ENCODE results near the gene CEACAM21.

Gene CEACAM21

DNA sequence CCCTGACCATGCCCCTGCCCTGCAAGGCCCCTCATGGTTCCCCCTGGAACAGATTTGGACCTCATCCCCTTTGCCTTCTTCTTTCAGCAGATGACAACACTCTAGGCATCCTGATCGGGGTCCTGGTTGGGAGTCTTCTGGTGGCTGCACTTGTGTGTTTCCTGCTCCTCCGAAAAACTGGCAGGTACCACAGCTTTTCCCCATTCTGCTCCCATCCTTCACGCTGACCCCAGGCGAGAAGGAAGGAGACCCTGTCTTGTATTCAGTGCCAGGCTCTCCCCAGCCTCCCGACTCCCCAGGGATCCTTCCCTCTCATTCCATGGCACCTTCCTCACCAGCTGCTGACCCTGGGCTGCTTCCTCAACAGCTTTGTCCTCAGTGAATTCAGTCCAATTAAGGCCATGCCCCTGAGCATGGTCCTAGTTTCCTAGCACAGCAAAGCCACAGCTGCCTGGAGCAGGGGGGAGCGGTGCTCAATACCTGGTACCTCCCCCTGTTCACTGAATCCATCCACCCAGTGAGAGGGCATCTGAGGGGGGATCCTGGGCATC is 8.4 kb downstream of the CEACAM21 start:
- in situ Hi-C loops (cut with MboI; ENCODE audit: low sequenced_read_pairs), result no loop called here

DNA sequence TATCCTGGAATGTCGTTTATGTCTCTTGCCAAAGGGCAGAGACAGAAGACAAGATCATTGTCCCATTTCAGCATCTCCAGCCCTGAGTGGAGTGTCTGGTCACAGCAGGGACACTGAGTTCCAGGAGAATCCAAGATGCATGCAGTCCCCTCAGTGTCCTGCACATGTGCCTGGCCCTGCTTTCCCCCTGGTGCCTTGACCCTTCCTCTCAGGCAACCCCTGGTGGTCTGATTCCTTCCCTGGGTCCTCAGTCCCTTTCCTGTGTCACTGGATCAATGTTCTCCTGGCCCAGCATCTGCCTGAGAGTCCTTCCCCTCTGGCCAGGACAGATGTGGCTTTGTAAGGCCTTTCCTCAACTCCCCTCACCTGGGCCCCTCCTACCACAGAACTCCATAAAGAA is 9.0 kb downstream of the CEACAM21 start:
- in situ Hi-C loops (cut with MboI; ENCODE audit: low sequenced_read_pairs), result no loop called here

DNA sequence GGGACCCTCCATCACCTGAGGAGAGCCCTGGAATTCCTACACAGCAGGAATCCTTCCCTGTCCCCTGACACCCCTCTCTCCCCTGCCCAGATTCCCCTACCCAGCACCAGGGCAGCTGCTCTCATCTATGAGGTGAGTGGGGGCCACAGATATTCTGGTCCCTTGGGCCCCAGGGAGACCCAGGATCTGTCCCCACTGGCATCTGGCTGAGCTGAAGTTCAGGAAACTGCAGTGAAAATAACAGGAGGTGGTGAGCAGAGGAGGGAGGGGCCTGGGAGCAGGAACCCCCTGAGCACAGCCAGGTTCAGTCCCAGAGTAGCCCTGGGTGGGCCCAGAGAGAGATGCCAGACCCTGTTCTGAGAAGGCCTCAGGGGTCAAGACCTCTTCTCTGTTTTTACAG is 10.1 kb downstream of the CEACAM21 start:
- in situ Hi-C loops (cut with MboI; ENCODE audit: low sequenced_read_pairs), result no loop called here

DNA sequence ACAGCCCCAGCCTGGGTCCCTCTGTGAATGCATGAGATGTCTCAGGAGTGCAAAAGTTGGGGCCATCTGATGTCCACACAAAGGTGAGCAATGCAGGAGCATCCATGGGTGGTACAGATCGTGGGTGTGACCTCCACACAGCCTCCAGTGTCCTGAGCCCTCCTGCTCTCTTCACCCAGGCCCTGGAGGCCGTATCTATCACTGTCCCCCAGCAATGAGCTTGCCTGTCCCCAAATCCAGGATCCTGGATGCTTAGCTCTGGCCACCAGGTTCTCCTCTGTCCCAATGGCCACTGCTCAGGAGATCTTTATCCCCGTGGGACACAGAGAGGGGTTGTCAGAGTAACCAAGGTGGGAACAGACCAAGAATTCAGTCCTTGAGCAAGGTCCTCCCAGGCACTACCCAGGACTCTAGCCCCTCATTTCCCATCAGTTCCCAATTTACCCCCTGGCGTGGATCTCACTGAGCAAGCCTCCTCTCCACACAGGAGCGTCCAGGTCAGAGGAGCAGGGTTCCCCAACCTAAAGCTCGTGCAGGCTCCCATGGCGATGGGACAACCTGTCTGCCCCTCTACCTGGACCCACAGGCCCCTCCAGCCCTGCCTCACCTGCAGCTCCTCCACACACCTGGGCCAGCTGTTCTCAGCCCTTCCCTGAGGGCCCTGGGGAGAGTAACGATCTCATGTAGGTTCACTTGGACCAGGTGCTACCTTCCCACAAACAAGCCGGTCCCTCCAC is 11.3 kb downstream of the CEACAM21 start:
- in situ Hi-C loops (cut with MboI; ENCODE audit: low sequenced_read_pairs), result no loop called here

DNA sequence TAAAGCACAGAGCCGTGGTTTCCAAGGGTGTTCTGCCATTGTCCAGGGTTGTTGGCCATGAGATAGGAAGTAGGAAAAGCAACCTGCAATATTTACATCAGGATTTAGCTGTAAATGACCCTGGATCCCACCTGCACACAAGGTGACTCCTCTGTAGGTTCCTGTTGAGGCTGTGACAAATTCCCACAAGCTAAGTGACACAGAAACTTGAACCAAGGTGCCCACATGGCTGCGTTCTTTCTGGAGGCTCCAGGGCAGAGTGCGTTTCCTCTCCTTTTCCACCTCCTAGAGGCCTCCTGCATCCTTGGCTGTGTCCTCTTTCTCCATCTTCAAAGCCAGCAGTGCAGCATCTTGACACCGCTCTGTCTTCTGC is 11.9 kb downstream of the CEACAM21 start:
- in situ Hi-C loops (cut with MboI; ENCODE audit: low sequenced_read_pairs), result no loop called here

DNA sequence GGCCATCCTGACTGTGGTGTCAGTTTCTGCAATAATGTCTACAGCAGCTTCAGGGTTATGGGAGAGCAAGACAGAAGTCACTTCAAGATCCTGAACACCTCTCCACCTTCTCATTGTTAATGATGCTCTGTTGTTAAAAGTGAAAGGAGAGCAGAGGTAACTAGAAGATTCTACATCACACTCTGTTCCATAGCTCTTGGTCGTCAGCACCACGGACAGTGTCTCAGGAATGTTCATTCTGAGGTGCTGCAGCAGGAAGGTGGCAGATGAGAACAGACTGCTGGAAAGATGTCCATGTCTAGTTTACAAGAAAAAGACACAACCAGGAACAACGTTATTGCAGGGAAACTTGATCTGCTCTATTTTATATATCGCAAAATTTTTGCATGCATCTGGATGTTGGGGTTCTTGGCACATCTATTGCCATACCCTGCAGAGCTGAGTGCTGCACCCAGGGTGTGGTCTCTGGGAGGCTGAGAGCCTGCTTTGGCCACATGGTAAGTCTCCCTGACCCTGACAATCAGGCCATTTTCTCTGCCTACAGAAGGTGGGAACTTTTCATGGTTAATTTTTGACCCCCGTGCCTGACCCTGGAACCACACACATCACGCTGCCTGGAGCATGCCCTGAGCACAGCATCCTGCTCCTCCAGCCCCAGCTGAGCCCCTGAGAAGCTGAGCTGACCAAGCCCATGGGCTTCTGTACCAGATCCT is 12.7 kb downstream of the CEACAM21 start:
- in situ Hi-C loops (cut with MboI; ENCODE audit: low sequenced_read_pairs), result no loop called here

DNA sequence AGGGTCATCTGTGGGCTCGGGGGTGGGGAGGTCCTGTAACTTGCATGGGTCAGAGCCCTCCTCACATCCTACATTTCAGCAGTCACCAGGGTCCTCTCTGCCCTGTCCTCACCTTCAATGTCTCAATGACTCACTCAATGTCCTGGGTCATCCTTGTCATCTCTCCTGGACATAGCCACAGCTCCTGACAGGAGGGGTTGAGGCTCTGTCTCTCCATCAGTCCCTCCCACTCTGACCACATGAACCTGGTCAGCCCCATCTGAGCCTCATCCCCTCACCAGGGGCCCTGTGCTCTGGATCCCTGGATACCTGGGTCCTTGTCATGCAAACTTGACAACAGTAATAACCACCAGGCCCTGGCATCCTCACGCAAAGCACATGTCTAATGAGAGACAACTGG is 13.4 kb downstream of the CEACAM21 start:
- in situ Hi-C loops (cut with MboI; ENCODE audit: low sequenced_read_pairs), result no loop called here

DNA sequence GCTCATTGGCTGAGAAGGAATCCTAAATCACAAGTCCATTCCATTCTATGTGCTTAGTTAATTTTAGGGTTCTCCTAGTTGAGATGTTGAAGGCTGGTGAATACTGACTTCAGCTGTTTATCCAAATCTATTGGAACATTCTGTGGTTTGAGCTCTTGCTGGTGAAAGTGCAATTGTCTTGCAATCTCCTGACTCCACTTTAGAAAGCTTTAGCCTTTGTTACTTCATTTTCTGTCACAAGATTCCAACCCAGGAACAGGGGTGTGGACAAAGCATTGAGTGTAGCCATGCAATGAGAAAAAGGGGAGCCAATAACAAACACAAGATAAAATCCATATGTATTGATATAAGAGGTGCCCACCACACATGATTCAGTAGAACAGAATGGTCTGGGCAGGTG is 15.0 kb downstream of the CEACAM21 start:
- in situ Hi-C loops (cut with MboI; ENCODE audit: low sequenced_read_pairs), result no loop called here

DNA sequence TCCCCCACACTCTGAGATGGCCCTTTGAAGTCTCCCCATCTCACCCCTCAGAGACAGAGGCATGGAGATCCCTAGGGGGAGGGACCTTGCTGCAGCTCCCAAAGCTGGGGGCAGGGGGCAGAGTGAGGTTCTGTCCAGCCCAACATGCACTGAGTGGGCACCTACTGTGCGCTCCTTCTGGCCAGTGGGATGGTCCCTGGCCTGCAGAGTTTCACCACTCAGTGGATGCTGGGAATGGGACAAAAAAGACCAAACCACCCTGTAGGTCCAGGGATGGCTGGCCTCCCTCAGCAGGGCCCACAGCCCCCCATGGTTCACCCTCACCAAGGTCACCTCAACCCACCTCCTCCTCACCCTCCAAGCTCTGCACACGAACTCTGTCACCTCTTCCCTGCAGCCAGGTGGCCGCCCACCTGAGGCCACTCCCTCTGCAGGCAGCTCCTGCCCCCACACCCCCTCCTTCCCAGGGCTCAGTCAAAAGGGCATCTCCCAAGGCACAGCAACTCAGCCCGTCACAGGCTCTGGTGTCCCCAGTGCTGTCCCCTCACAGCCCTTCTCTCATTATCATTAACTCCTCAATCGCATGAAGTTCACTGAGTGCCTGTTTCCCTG is 16.1 kb downstream of the CEACAM21 start:
- in situ Hi-C loops (cut with MboI; ENCODE audit: low sequenced_read_pairs), result no loop called here

DNA sequence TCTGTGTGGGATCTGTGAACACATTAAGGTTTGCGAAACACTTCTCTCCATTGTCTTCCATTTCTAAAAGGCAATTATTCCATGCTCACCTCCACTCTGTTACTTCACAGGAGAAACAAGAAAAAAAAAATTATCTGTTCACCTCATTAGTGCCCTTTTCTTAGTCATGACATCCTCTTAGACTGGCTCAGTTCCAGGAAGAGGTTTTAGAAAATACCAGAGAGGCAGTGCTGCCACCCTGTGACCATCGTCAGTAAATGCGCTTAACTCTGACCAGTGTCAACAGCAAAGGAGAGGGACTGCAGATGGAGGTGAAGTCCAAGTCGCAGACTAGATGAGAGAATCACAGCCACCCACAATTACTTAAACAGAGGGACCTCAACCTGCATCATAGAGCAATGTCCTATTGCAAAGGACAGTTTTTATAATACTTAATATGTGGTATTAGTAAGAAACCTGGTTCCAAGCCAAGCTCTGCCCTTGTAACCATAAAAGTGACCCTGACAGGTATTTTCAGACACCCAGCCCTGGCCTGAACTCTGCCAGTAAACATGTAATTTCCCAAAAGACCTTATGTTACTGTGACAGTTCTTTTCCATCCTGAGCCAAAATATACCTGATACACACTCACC is 19.4 kb downstream of the CEACAM21 start:
- in situ Hi-C loops (cut with MboI; ENCODE audit: low sequenced_read_pairs), result no loop called here

DNA sequence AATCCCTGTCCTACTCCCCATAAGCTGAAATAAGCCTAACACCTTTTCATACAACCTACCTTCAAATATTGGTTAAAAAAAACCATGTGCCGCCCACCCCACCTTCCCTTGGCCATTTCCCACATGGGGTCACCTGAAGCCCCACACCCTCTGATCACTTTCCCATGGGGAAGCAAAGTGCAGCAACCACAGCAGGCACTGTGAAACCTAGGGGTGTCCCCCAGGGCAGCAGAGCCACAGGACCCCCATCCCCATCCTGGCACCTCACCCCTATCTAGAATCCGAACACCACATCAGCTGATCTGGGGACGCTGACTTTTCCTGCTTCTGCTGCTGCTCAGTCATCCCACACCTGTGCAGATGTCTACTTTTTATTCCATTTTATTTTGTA is 19.9 kb downstream of the CEACAM21 start:
- in situ Hi-C loops (cut with MboI; ENCODE audit: low sequenced_read_pairs), result no loop called here

DNA sequence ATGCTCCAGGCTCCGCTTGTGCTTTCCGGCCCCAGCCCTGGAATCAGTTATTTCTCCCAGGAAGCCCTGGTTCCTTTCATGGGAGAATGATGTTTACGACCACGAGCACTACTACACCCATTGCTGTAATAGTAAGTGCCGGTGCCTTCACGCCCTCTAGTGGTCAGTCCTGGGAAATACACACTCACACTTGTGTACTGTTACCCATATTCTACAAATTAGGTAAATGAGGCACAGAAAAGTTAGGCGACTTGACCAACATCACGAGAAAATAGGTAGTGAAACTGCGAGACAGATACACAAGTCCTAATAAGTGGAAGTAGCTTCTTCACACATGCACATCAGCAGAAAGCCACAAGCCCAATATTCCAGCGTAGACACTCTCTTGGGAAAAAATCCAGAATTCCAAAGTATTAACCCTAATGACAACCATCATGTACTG is 21.7 kb downstream of the CEACAM21 start:
- in situ Hi-C loops (cut with MboI; ENCODE audit: low sequenced_read_pairs), result no loop called here

DNA sequence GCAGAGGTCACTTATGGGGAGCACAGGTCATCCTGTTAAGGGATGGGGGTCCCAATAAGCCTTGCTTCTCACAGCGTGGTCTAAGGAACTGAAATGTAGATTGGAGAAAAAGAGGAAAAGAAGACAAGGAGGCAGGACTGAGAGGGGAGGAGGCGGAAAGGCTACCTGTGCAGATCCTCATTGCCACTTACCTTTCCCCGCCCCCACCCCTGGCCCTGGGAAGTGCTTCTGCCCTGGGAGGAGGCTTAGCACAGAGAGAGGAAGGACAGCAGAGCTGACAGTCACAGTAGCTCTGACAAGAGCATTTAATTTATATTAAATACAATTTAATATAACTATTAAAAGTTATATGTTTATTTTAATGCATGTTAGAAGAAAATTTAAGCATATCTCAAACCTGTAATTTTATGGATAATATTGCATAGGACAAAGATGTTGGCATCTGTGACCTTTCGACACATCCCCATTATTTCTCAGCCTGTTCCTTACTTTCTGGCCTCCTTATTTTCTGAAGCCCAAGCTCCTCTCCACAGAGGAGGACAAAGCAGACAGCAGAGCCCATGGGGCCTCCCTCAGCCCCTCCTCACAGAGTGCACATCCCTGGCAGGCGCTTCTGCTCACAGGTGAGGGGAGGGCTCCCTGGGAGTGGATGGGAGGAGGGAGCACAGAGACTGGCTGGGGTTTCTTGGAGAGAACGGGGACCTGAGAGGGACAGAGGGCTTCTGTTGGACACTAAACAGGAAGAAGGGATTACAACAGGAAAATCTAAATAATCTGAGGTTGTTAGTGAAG is 23.4 kb downstream of the CEACAM21 start:
- in situ Hi-C loops (cut with MboI; ENCODE audit: low sequenced_read_pairs), result no loop called here

DNA sequence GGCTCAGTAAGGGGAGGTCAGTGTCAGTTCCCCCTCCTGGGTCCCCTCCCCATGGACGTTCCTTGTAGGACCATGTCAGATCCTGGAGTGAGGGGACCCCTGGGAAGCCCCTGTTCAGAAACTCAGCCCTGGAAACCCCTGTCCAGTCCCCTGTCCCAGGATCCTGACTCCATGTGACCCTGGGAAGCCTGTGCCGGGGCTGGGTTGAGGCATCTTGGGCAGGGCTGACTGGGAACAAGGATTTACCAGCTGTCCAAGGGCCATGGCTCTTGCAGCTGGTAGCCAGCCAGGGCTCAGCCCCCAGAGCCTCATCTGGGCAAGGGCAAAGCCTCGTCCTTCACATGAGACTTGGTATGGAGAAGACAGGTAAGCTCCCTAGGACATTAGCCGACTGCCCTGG is 25.8 kb downstream of the CEACAM21 start:
- in situ Hi-C loops (cut with MboI; ENCODE audit: low sequenced_read_pairs), result no loop called here

DNA sequence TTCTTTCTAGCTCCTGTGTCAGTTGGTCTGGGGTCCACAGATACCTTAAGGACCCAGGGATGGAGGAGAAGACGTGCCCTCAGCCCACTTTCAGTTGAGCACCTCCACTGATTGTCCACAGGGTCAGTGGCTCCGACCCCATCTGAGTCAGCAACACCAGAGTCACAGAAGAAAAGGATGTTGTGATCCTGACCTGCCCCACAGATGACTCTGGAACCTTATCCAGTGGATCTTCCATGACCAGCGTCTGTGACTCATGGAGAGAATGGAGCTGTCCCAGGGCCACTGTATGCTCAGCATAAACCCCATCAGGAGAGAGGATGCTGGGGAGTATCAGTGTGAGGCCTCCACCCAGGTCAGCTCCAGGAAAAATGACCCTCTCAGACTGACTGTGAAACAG is 28.9 kb downstream of the CEACAM21 start:
- in situ Hi-C loops (cut with MboI; ENCODE audit: low sequenced_read_pairs), result no loop called here

DNA sequence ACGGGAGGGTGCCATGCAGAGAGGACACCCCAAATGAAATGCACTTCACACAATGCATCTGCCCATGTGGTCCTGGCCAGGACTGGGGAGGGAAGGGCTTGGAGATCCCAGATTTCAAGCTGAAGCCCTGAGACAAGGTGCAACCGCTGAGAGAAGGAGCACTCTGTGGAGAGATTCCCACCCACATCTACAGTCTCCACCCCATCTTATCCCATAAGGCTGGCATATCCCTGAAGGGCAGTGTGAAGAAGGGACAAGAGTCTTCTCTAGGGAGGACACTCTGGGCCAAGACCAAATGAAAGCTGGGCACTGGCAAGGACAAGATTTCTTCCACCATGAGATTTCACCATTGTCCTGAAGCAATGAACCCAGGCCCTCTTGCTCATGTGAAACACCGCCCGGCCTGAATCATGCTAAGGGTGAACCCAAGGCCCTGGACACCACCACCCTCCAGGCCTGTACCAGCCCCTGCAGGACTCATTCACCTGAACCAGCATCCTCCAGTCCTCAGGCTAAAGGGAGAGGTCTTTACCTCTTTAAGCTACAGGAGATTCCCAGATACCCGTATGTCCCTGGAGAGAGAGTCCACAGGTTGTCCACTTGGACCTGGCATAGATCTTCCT is 30.4 kb downstream of the CEACAM21 start:
- in situ Hi-C loops (cut with MboI; ENCODE audit: low sequenced_read_pairs), result no loop called here

DNA sequence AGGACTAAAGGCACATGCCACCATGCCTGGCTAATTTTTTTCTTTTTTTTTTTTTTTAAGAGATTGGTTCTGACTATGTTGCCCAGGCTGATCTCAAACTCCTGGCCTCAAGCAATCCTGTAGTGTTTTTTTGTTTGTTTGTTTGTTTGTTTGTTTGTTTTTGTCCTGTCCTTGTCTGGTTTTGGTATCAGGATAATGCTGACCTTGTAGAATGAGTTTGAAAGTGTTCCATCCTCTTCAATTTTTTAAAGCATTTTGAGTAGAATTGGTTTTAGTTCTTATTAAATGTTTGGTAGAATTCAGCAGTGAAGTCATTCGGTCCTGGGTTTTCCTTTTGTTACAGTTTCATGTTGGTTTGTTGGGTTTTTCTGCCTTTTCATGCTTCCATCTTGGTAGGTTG is 31.7 kb downstream of the CEACAM21 start:
- in situ Hi-C loops (cut with MboI; ENCODE audit: low sequenced_read_pairs), result no loop called here

DNA sequence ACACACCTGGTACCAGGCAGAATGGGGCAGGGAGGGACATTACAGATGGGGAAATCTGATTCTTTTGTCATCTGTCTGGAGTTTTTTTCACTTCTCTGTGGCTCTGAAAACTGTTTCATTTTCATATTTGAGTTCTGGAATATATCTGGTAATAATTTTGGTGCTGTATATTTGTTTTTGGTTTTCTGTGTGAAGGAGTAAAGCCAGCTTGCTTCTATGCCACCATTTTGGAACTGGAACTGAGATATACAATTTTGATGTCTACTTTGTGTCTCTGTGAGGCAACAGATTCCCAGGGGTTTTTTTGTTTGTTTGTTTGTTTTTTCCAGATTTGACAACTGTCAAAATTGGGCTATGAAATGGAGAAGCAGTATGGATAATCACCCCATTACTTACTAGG is 34.8 kb downstream of the CEACAM21 start:
- in situ Hi-C loops (cut with MboI; ENCODE audit: low sequenced_read_pairs), result no loop called here

DNA sequence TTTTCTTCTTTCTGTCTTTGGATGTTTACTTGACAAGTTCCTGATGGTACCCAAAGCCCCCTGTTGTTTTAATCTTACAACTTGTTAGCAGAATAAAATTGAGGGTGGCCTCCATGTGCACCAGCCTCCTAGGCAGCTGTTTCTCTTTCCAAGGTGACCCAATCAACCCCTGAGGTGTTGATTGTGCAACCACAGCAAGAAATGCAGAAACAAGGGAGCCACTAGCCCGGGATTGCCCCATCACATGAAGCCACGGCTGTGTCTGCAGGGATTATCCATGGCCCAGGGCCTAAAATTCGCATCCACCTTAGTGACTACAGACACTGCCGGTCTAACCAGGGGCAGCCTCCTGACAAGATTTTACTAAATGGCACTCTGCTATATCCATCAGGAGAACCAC is 36.5 kb downstream of the CEACAM21 start:
- in situ Hi-C loops (cut with MboI; ENCODE audit: low sequenced_read_pairs), result no loop called here

DNA sequence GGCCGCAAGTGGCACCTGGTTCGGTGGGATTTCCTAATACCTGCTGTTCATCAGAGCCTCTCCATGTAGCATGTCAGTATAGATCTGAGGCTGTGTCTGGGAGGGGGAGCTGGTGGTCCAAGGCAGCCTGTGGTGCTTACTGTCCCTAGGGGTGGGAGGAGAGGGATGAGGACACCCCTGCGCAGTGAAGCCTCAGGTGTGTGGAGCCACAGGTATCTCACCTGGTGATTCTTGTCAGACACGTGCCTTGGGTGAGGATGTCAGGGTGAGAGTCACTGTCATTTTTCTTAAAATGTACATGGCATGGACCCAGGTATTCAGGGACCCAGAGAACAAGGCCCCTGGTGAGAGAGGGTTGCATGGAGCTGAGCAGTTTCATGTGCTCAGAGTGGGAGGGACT is 39.2 kb downstream of the CEACAM21 start:
- in situ Hi-C loops (cut with MboI; ENCODE audit: low sequenced_read_pairs), result no loop called here
